HFF-Myc (cell line): ENCODE data around the gene TSC22D1.

ENCODE experiments used
- DNase-seq: peaks from one replicate; pipeline ENCODE4 v3.0.0-alpha.2; 2011; ENCODE audit warnings: low read depth; ENCODE audit errors: extremely low read depth
- H3K4me3 ChIP-seq: replicated peaks from 2 replicates; pipeline ENCODE4 v1.5.1; 2011; ENCODE audit warnings: low read depth, mild to moderate bottlenecking, control low read depth, low read length
- CTCF ChIP-seq: IDR thresholded peaks from 2 replicates; pipeline ENCODE4 v1.5.1; 2012; ENCODE audit warnings: mild to moderate bottlenecking, low read depth, low read length, control low read depth; ENCODE audit errors: missing control alignments

TSC22D1 gene

GRCh38 chr13:44417446-44417845, 158.7 kb downstream of the TSC22D1 start:
- H3K4me3 ChIP-seq = no peak overlapping the region
- no peak for TF ChIP-seq CTCF
- no peak for DNase-seq

- no peak for DNase-seq
- TF ChIP-seq CTCF = no peak
- H3K4me3 ChIP-seq = no peak overlapping the region
Measured at GRCh38 chr13:44416744-44417143, 159.4 kb downstream of the TSC22D1 start.

- DNase-seq = no peak
- H3K4me3 ChIP-seq = no peak overlapping the region
- TF ChIP-seq CTCF = no peak
Measured at GRCh38 chr13:44416301-44416700, 159.8 kb downstream of the TSC22D1 start.

GRCh38 chr13:44415815-44416214, 160.3 kb downstream of the TSC22D1 start:
- H3K4me3 ChIP-seq = no peak overlapping the region
- DNase-seq = no peak
- no peak for TF ChIP-seq CTCF

- H3K4me3 ChIP-seq = no peak overlapping the region
- no peak for DNase-seq
- TF ChIP-seq CTCF = no peak
Measured at GRCh38 chr13:44414716-44415115, 161.4 kb downstream of the TSC22D1 start.

- TF ChIP-seq CTCF = no peak
- H3K4me3 ChIP-seq = no peak overlapping the region
- DNase-seq = no peak
Measured at GRCh38 chr13:44413095-44413494, 163.0 kb downstream of the TSC22D1 start.

GRCh38 chr13:44412346-44412935, 163.7 kb downstream of the TSC22D1 start:
- TF ChIP-seq CTCF = no peak
- H3K4me3 ChIP-seq = no peak overlapping the region
- no peak for DNase-seq
